GM13977 (cell line): ENCODE results near the gene USF1.

ENCODE experiments used
- DNase-seq: peaks from one replicate; pipeline ENCODE4 v3.0.0; 2012; ENCODE audit warnings: low spot score
- CTCF ChIP-seq: IDR thresholded peaks from 2 replicates; pipeline ENCODE4 v1.5.1; 2012; ENCODE audit warnings: mild to moderate bottlenecking, control low read depth; ENCODE audit not compliant: insufficient read depth; ENCODE audit errors: extremely low read depth, missing control alignments
- in situ Hi-C: fragments of 300-500 bp; cut with MboI; formaldehyde crosslinking; loops from one replicate; pipeline ENCODE4 v1.12.0; 2022; ENCODE audit warnings: low sequenced_read_pairs, low pct_unique_long_range_greater_than_20kb, mixed read lengths, inconsistent platforms; ENCODE audit not compliant: unreplicated experiment

The USF1 gene

DNA sequence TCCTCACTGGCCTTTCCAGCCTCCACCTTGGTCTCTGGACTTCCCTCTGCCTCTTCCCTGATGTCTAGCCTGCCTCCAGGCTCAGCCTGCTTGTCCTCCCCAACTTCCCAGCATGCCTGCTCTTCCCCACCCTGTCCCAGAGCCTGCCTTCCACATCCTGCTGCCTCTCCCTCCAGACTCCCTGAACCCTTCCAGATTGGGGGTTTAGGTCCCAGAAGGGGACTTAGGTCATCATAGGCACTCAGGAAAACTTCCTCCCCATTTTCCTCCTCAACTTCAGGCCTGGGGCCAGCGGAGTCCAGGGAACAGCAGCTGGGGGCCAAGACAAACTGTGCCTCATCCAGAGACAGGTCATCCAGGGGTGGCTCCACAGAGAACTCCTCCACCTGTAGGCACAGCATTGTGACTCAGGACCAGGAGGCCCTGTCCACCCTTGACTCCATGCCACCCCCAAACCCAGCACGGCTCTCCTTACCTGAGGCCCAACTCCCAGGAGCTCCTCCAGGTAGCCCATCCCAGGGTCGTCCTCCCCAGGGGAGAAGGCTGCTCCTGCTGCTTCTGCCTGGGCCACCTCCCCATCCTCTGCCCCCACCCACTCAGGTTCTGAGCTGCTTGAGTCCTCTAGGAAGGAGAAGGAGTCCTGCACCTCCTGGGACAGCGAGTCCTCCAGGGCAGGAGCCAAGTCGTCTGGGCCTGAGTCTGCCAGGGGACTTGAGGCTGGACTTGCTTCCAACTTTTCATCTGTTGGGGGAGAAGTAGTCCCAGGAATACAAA lies 3.4 kb upstream of the USF1 start:
- in situ Hi-C loops, result no loop called here
- no peak for TF ChIP-seq CTCF
- DNase-seq, result no peak

GRCh38 chr1:161047436-161048420 lies 2.0 kb upstream of the USF1 start:
- TF ChIP-seq CTCF, result no peak
- DNase-seq, result no peak
- in situ Hi-C loops, result no loop called here

DNA sequence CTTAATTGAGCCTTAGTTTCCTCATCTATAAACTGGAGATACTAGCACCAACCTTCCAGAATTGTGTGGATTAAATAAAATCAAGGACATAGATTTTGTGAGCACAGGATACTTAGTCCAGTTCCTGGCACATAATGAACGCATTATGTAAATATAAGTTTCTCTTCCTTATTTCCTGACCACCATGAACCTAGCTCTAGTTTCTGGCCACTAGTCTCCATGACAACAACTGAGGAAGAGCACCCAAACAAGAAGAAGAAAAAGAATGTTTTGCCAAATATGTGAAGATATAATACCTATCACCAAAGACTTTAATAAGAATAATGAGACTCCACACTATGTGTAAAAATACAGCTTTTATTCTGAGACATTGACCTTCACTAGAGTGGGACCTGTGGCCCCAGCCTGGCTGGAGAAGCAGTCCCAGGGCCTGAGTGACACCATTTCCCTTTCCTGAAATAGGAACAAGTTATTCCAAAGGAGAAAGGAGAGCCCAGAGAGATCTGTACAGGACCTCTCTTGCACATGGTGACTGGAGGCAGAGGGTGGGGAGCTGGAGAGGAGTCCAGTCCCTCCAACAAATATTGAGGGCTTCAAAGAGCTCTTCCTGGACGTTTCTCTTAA lies 940 bp upstream of the USF1 start:
- in situ Hi-C loops, result no loop called here
- TF ChIP-seq CTCF, result no peak
- DNase-seq, result peak; percentile 85

DNA sequence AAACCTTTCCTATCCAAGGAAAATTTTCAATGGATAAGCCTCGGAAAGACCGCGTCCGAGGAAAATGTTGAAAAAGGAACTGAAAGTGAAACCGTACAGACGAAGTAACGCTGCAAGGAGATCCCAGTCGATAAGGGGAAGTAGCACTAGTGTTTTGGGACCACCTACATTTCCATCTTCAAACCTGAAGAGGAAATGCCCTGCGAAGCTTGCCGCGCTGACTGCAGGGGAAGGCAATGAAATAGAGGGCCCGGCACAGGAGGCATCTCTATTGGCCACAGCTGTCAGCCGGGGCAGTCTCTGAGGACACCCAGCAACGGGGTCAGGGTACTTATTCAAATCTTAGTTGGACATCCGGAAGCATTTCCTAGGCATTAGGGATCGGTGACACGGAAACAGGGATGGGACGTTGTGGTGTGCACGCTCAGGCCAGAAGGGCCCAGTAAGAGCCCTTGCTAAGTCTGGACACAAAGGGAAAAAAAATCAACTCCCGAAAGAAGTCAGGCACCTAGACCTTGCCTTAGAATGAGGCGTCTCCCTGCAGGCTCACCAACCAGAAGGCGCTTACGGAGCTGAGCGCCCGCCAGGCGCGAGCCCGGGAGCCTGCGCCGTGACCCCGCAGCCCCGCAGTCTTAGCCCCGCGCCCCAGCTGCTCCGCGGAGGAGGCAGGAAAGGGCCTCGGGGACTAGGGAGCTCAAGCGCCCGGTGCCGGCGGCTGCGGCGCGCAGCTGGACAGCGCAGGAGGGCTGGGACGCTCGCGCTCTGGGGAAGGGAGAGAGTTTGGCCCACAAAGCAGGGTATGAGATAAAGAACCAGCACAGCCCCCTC lies 655 bp downstream of the USF1 start:
- in situ Hi-C loops, result no loop called here
- TF ChIP-seq CTCF, result no peak
- peak; percentile 84 for DNase-seq

- no peak for TF ChIP-seq CTCF
- in situ Hi-C loops, result no loop called here
- DNase-seq, result no peak
Observed at GRCh38 chr1:161044535-161044907, 1.3 kb downstream of the USF1 start.

DNA sequence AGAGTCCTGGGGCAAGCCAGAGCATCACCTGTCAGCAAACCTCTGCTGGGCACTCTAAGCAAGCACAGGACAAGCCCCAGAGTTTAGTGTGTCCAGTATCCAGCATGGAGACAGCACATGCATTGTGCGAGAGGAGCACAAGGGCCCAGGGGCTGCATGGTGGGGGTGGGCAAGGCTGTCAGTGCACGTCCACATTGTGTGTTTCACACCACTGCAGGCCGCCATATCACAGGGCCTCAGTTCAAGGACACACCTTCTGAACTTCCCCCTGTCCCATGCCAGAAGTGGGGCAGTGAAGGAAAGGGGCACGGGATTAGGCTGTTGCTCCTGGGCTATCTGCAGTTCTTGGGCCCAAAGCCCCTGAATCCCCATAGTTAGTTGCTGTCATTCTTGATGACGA lies 6.2 kb downstream of the USF1 start:
- in situ Hi-C loops, result no loop called here
- TF ChIP-seq CTCF, result no peak
- no peak for DNase-seq
